SH-SY5Y (cell line): ENCODE data around the gene TMEM158.

Experiments
- GATA2 ChIP-seq: IDR thresholded peaks from 2 replicates; pipeline ENCODE4 v1.6.1; 2011; ENCODE audit warnings: mild to moderate bottlenecking, low read depth, low read length
- GATA3 ChIP-seq: IDR thresholded peaks from 2 replicates; pipeline ENCODE4 v1.6.1; 2011; ENCODE audit warnings: low read depth, mild to moderate bottlenecking, low read length, moderate library complexity

The TMEM158 gene

DNA sequence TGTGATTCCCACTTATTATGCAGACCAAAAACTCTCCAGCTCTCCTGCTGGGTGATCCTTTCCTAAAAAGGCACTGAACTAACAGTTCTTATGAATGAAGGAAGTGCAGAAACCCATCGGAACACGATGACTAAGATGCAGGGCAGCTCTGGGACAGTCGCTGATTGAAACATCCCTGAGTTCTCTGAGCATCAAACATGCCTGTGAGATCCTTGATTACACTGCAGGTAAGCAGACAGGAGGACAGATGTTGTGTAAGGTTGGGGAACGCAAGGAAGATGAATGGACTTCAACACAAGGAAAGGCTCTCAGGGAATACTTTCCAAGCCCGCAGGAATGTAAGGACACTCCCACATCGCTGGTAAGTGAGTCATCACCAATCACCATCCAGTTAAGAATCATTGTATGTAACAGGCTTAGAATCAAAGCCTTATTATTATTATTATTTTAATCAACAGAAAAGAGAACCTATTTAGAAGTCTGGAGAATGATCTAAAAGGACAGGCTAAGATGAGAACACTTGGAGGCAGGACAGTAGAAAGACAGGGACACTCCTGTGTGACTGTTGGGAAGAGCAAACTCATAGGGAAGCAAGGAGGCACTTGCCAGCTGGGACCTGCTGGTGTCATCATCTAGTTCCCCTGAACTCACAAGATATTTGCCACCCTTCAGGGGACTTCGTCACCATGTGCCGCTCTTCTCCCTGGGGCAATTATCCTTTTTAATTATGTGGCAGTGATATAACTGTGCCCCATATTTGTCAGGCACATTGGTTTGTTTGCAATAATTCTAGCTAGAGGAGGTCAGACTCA, 26.0 kb downstream of the TMEM158 start:
- TF ChIP-seq GATA3 (no peak), GATA2 (no peak)

DNA sequence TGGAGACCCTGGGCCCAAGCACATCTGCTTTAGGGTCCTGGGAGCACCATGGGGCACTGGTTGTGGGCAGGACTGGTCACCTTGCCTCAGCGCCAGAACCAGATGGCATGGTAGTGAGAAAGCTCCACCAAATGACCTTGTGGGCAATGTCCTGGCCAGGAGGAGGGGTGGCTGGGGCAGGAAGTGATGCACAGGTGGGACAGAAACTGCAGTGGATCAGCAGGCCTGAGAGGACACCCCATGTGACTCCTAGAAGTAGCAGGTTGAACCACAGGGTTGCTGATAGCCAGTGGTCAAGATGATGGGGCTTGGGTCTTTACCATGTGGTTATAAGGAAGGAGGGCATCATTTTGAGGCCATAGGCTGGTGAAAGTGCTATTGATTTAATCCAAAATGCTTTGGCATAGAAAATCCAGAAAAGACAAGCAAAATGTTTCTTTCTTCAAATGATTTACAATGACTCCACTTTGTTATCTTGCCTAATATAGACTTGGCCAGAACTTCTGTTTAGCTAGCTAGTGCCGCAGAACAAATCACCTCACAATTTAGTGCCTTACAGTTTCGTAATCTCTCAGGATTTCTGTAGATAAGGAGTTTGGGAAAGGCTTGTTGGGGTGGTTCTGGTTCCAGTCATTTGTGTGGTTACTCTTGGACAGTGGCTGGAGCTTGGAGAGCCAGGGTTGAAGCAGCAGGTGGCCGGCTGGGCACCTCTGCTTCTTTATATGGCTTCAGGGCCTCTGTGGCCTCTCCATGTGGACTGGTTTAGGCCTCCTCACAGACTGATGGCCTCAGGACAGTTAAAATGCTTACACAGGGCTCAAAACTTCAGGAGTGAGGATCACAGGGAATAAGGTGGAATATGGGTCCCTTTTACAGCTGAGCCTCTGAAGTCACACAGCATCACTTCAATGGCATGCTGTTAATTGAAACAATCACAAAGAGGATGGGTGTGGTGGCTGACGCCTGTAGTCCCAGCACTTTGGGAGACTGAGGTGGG, 27.5 kb downstream of the TMEM158 start:
- TF ChIP-seq GATA2 = no peak
- no peak for TF ChIP-seq GATA3

DNA sequence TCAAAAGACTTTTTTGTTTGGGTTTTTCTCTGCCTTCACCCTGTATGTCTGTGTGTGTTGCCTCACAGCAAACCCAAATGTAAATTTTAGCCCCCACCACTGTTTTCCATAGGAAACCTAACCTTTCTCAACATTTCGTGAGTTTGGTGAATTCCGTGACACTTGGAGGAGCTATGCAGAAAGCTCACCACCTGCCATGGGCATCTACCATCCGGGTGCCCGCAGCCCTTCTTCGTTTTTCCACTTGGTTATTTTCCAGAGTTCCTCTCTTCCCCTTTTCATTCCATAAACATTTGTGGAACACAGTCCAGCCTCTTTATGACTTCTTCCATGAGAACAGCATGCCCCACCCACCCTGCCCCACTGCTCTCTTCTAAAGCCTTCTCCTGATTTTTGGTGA, 31.3 kb downstream of the TMEM158 start:
- TF ChIP-seq GATA2 (no peak), GATA3 (no peak)

DNA sequence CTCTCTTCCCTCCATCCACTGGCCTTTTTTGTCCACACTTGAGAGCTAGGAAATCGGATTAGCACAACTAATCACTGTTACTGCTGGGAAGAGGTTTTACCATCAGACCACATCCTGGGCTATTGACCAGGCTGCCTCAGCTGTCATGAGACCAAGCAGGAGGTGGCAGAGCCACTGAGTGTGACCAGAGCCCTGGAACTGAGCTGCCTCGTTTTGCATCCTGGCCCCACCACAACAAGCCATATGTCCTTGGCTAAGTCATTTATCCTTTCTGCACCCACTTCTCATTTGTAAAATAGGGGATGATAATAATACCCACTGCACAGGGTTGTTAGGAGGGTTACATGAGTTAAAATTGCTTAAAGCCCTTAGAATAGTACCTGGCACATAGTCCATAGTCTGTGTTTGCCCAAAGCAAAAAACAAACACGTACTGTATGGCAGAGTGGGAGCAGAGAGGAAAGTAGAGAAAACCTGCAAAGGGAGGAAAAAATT, 34.1 kb downstream of the TMEM158 start:
- no peak for TF ChIP-seq GATA2
- TF ChIP-seq GATA3 = no peak

DNA sequence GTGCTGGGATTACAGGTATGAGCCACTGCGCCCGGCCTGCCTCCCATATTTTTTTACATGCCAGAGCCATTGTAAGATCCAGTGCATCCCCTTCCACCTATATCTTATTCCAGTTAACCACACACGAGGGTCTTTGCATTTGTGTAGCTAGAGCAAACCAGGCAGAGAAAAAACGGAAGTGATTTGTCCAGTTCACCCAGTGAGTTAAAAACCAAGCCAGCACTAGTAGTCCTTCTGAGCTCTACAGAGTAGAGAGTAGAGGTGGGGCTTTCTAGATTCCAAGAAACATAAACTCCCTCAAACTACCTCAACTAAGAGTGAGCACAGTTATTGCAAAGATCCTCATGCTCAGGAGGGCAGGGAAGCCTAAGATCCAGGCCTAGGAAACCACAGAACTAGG, 34.7 kb downstream of the TMEM158 start:
- TF ChIP-seq GATA3 = no peak
- TF ChIP-seq GATA2 = no peak

DNA sequence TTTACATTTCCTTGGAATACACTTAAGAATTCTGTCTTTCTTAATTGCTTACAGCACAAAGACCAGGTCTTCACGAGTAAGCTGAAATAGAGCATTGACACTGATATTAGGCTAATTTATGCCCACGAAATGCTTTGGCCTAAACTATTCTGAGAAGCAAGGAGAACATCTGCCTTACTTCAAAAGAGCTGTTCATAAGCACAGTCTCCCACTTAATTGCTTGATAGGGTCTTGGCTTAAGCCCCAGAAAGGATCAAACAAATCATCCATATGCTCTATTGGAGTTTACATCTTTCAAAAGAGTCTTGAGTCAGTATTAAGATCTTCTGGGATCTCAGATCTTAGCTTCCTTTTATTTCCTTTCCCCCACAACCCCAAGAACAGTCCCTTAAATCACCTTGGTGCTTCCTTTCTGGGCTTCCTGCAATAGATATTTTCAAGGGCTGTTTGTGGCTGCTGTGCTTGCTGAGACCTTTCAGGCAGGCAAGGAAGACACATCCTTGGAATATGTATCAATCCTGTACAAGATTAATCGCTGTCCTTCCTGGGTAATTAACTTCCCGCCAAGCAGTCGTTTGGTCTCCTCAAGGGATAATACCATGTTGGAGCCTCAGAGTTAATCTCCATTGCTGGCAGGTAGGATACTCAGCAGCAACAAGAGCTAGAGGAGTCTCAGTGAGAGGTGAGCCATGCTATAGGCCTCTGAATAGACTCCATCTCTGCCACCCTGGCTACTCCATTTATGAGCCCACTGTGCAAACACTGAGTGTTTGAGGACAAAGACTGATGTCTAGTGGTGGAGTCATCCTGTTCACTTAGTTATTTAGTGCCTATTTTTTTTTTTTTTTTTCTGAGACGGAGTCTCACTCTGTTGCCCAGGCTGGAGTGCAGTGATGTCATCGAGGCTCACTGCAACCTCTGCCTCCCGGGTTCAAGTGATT, 37.1 kb downstream of the TMEM158 start:
- TF ChIP-seq GATA3 = no peak
- TF ChIP-seq GATA2 = no peak

DNA sequence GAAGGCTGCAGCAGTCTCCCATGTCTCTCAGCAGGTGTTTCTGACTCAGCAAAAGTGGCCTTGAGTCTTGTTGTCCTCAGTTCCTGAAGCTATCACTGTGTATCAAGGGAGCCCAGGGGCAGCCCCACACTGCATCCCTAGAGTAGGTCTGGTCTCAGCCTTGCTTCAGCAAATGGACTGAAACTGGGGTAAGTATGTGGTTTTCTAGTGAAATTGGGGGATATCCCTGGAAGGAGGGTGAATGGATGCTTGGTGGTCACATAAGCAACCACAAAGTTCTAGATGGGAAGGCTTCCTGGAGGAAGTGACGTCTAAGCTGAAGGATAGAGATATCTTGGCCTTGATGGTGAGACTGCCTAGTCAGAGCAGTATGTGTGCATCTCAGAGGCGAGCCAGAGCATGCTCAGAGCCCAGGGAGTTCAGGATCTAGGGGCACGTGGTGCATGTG, 38.4 kb downstream of the TMEM158 start:
- TF ChIP-seq GATA3 (no peak), GATA2 (no peak)

DNA sequence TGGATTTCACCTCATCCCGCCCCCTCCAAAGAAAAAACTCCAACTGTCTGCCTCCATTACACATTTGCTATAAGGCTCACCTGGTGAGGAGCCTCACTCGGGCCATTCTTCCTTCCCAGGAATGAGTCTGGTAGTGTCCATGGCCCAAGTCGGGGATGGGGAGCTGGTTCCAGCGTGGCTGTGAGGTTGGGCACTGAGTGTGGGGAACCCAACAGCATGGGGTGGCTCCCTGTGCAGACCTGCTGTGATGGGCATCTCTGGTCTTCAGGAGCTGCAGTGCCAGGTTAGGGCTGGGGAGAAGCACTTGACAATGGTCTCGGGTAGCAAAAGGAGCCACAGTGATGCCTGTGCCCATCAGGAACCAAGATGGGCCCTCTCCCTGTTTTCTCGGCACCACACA, 39.2 kb downstream of the TMEM158 start:
- TF ChIP-seq GATA2 = no peak
- TF ChIP-seq GATA3 = no peak

DNA sequence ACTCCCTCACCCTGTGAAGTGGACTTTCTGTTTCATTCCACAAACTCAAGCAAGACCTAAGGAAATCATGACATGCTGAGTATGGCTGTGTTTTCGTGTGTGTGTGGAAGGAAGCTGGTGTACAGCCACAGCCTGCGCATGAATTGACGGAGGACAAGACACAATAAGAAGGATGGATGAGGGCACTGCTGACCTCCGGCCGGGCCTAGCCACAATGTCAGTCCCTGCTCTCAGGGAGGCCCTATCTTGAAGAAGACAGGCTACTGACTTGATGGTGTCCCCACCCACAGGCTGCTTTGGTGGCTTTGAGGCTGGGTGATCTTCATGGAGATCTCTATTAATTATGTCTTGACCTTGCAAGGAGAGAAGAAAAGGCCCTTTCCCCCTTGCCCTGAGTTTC, 40.6 kb downstream of the TMEM158 start:
- TF ChIP-seq GATA2 (no peak), GATA3 (no peak)

DNA sequence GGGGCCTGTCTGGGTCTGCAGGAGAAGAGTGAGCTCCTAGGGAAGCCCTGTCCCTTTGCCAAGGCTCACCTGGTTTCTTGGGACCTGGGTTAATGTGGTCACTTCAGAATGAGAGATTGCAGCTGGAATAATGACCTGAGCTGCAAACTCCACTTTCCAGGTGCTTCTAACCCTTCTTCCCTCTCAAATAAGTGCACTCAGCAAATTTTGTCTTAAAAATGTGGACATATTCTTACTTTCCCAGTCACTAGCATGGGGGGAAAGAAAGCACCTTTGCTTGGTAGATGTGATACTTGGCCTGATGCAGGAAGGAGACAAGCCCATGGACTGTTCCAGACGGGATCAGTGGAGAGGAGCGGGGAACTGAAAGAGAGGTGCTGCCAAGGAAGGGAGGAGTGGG, 41.0 kb downstream of the TMEM158 start:
- TF ChIP-seq GATA2 = no peak
- no peak for TF ChIP-seq GATA3

DNA sequence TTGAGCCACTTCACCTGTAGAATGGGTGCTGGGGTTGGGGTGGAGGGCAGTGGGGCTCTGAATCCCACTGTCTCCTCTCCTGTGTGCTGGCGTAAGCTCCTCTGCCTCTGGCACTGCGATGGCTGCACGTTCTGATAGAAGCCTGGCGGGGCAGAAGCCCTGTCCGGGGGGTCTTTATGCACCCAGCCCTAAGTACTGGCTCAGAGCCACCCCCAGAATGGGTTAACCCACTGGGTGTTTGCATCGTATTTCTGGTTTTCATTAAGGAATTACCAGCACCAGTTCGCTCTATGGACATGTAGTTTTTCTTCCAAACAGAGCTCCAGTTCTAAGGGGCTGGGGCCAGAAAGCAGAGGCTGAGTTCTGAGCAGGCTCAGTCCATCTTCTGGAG, 42.2 kb downstream of the TMEM158 start:
- no peak for TF ChIP-seq GATA3
- no peak for TF ChIP-seq GATA2

DNA sequence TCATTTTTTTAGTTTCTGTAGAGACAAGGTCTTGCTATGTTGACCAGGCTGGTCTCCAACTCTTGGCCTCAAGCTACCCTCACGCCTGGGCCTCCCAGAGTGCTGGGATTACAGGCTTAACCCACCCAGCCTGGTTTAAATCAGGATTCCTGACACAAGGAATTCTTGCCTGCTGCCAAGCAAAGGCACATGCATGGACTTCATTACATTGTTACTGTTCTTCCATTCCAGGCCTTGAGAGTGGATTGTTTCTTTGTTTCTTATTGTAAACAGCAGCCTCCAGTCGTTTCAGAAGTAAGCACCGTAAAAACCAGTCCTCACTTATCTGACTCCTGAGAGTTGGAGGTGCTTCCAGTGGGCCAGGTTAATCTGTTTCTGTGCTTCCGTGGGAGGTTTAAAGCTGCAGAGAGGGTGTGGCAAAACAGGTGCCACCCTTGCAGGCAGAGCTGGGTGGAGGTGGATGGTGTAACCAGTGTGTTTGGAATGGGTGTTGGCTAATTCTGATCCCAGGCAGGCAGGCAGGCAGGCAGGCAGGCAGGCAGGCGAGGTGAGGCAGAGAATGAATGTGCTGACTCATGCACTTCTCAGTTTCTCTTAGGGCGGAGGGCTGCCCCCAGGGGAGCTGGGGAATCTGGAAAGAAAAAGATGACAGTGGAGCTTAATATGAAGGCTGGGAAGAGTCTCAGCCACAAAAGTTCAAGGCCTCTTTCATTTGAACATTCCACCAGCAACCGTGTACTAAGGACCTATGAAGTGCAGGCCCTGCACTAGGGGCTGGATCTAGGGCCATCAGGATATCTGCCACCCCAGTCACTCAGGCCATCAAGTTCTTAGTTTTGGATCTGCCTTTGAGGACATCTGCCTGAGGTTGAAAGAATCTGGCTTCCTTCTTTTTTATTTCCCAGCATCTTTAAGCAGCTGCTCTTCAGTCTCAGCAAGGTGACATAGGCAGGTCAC, 42.9 kb downstream of the TMEM158 start:
- TF ChIP-seq GATA2 (no peak), GATA3 (no peak)
